ENCODE data around the gene DLG2.

DNA sequence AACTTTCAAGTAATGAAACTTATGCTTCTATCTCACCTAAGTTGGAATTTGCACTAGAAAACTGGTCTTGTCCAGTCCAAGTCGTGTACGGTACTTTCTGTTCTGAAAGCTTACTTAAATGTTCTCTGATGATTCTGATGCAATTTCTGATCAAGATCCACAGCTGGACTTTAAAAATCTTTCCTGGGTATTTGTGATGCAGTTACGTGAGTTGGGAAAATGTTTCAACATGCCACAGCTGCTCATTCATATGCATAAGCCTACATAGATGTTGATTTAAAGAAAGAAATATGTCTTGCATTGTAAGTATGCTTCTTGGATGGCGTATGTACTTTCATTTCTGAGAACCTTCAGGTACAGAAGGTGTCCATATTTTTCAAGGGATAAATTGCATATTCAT lies 1847.3 kb downstream of the DLG2 start:
- TF ChIP-seq ESRRA (CRISPR knock-in tag; IDR thresholded peaks at IDR 0.05; ENCODE audit: borderline replicate concordance) (no peak), ZNF219 (CRISPR knock-in tag; IDR thresholded peaks at IDR 0.05; ENCODE audit: borderline replicate concordance) (no peak), KAT7 (CRISPR knock-in tag; IDR thresholded peaks at IDR 0.05; ENCODE audit: borderline replicate concordance) (no peak), TEAD1 (CRISPR knock-in tag; IDR thresholded peaks at IDR 0.05) (no peak)
- TF ChIP-seq, protein P1, sequence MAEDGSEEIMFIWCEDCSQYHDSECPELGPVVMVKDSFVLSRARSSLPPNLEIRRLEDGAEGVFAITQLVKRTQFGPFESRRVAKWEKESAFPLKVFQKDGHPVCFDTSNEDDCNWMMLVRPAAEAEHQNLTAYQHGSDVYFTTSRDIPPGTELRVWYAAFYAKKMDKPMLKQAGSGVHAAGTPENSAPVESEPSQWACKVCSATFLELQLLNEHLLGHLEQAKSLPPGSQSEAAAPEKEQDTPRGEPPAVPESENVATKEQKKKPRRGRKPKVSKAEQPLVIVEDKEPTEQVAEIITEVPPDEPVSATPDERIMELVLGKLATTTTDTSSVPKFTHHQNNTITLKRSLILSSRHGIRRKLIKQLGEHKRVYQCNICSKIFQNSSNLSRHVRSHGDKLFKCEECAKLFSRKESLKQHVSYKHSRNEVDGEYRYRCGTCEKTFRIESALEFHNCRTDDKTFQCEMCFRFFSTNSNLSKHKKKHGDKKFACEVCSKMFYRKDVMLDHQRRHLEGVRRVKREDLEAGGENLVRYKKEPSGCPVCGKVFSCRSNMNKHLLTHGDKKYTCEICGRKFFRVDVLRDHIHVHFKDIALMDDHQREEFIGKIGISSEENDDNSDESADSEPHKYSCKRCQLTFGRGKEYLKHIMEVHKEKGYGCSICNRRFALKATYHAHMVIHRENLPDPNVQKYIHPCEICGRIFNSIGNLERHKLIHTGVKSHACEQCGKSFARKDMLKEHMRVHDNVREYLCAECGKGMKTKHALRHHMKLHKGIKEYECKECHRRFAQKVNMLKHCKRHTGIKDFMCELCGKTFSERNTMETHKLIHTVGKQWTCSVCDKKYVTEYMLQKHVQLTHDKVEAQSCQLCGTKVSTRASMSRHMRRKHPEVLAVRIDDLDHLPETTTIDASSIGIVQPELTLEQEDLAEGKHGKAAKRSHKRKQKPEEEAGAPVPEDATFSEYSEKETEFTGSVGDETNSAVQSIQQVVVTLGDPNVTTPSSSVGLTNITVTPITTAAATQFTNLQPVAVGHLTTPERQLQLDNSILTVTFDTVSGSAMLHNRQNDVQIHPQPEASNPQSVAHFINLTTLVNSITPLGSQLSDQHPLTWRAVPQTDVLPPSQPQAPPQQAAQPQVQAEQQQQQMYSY (CRISPR knock-in tag; IDR thresholded peaks at IDR 0.05), result no peak
- TF ChIP-seq, protein P2, sequence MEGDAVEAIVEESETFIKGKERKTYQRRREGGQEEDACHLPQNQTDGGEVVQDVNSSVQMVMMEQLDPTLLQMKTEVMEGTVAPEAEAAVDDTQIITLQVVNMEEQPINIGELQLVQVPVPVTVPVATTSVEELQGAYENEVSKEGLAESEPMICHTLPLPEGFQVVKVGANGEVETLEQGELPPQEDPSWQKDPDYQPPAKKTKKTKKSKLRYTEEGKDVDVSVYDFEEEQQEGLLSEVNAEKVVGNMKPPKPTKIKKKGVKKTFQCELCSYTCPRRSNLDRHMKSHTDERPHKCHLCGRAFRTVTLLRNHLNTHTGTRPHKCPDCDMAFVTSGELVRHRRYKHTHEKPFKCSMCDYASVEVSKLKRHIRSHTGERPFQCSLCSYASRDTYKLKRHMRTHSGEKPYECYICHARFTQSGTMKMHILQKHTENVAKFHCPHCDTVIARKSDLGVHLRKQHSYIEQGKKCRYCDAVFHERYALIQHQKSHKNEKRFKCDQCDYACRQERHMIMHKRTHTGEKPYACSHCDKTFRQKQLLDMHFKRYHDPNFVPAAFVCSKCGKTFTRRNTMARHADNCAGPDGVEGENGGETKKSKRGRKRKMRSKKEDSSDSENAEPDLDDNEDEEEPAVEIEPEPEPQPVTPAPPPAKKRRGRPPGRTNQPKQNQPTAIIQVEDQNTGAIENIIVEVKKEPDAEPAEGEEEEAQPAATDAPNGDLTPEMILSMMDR (IDR thresholded peaks at IDR 0.05), result no peak

All from WTC11 (cell line).